ENCODE measurements around the gene RSF1. TPM values are rescaled to one million over a fixed set of nuclear protein-coding genes. Genes with fewer than 3 reads are reported as not detected.
"Not testable (repeated sequence)": the region's sequence is repeated elsewhere in the genome, so short reads cannot be mapped to it uniquely, and the experiment has no call there.

The RSF1 gene
- polyA plus RNA-seq, 1 donor: 33.3 TPM

GRCh38 chr11:77672264-77672663 is 148.3 kb downstream of the RSF1 start:
- no peak for DNase-seq (ENCODE audit: low read depth)

- no peak for DNase-seq (ENCODE audit: low read depth)
These were observed 150.5 kb downstream of the RSF1 start for GRCh38 chr11:77669848-77670511.

GRCh38 chr11:77668760-77669159 is 151.8 kb downstream of the RSF1 start:
- DNase-seq (ENCODE audit: low read depth): no peak

GRCh38 chr11:77665240-77665965 is 155.1 kb downstream of the RSF1 start:
- no peak for DNase-seq (ENCODE audit: low read depth)

- no peak for DNase-seq (ENCODE audit: low read depth)
These were observed 158.9 kb downstream of the RSF1 start for GRCh38 chr11:77661670-77662069.

GRCh38 chr11:77660947-77661346 is 159.6 kb downstream of the RSF1 start:
- no peak for DNase-seq (ENCODE audit: low read depth)

- DNase-seq (ENCODE audit: low read depth): no peak
These were observed 162.1 kb downstream of the RSF1 start for GRCh38 chr11:77658213-77659013.

GRCh38 chr11:77656362-77656761 is 164.2 kb downstream of the RSF1 start:
- DNase-seq (ENCODE audit: low read depth): no peak

GRCh38 chr11:77654770-77655434 is 165.6 kb downstream of the RSF1 start:
- DNase-seq (ENCODE audit: low read depth): no peak

GRCh38 chr11:77650123-77650522 is 170.4 kb downstream of the RSF1 start:
- DNase-seq (ENCODE audit: low read depth): no peak

- DNase-seq (ENCODE audit: low read depth): no peak
These were observed 172.7 kb downstream of the RSF1 start for GRCh38 chr11:77647654-77648305.

- no peak for DNase-seq (ENCODE audit: low read depth)
These were observed 175.6 kb downstream of the RSF1 start for GRCh38 chr11:77644887-77645286.

GRCh38 chr11:77642228-77642627 is 178.3 kb downstream of the RSF1 start:
- DNase-seq (ENCODE audit: low read depth): no peak

GRCh38 chr11:77637345-77638165 is 183.0 kb downstream of the RSF1 start, which contains the start of gene CLNS1A:
Gene CLNS1A (minus strand): TSS chr11:77637794. CDS start chr11:77637714, 80 bp downstream.
- peak; percentile 77 for DNase-seq (ENCODE audit: low read depth)

- no peak for DNase-seq (ENCODE audit: low read depth)
These were observed 183.7 kb downstream of the RSF1 start for GRCh38 chr11:77636731-77637344.

- DNase-seq (ENCODE audit: low read depth): not testable (repeated sequence)
These were observed 186.6 kb downstream of the RSF1 start for GRCh38 chr11:77633926-77634325.

- no peak for DNase-seq (ENCODE audit: low read depth)
These were observed 190.3 kb downstream of the RSF1 start for GRCh38 chr11:77630157-77630710.

GRCh38 chr11:77619576-77620198 is 200.8 kb downstream of the RSF1 start:
- no peak for DNase-seq (ENCODE audit: low read depth)

GRCh38 chr11:77617892-77618291 is 202.6 kb downstream of the RSF1 start:
- DNase-seq (ENCODE audit: low read depth): no peak

Measured in forelimb muscle (tissue), 1 donor.